Ovary (tissue), 9 donors: Measurements from ENCODE around the gene SH3PXD2B. TPM values are rescaled to one million over a fixed set of nuclear protein-coding genes. Genes with fewer than 3 reads are reported as not detected.

ENCODE experiments used
- DNase-seq, 5 donors: peaks; one replicate each; pipeline ENCODE4 v3.0.0-alpha.2; 2019 to 2020
- H3K27ac ChIP-seq, 2 donors: fragments of 200-600 bp; one replicate each; pipeline versions ENCODE4 v1.5.1 to v1.8.0; 2019 to 2022
- H3K27me3 ChIP-seq: fragments of 200-600 bp; one replicate; pipeline ENCODE4 v1.8.0; 2022
- H3K36me3 ChIP-seq: fragments of 200-600 bp; sonication (generic); one replicate; pipeline ENCODE4 v1.5.1; 2019
- H3K4me1 ChIP-seq: one replicate; pipeline ENCODE4 v1.8.1; 2013; ENCODE audit warnings: mild to moderate bottlenecking, moderate library complexity; ENCODE audit not compliant: insufficient read depth
- H3K4me3 ChIP-seq: fragments of 200-600 bp; sonication (generic); one replicate; pipeline ENCODE4 v1.5.1; 2017
- H3K9me3 ChIP-seq, 2 donors: fragments of 200-600 bp in 1 of 2; sonication (generic) in 1 of 2; one replicate each; pipeline versions ENCODE4 v1.5.1 to v1.8.1; 2013 to 2019; ENCODE audit warnings: mild to moderate bottlenecking in 1 of 2, moderate library complexity in 1 of 2
- EP300 ChIP-seq: sonication (generic); formaldehyde crosslinking; IDR thresholded peaks from one replicate; pipeline ENCODE4 v1.6.1; 2017; ENCODE audit warnings: antibody characterized with exemption
- POLR2A ChIP-seq: fragments of 450-650 bp; IDR thresholded peaks from one replicate; pipeline ENCODE4 v1.6.1; 2017; ENCODE audit warnings: antibody characterized with exemption, mild to moderate bottlenecking, moderate library complexity
- WGBS, 3 donors: extraction: QIAGEN DNeasy Blood & Tissue Kit in 1 of 3; methylation state at CpG; one replicate each; pipeline versions ENCODE4 v1.1.5 to v1.1.7; 2013 to 2017; 5-methylcytosine and 5-hydroxymethylcytosine counted together
- intact Hi-C, 4 donors: fragments of 100-400 bp; cut with DNase I; formaldehyde crosslinking; loops; one replicate each; pipeline versions ENCODE4 v1.11.0 to v1.15.1; 2022 to 2023
- polyA plus RNA-seq, 2 donors: library from polyadenylated mRNA; stranded (reverse); fragments of 200-250 nt in 1 of 2; fragments of 350-450 nt in 1 of 2; fragmentation: Illumina TruSeq in 1 of 2; extraction: RNeasy Lipid Tissue Mini Kit (QIAGEN cat#74804) in 1 of 2; gene quantifications; one replicate each; pipeline ENCODE4 v1.2.3, GENCODE V29; 2013 to 2014
- total RNA-seq, 7 donors: library from RNA; depleted of rRNA in 2 of 7; stranded (reverse); fragments of >200 nt in 2 of 7; fragmentation: NEBNext Ultra II Directional in 3 of 7; extraction: Animal tissue kit (Norgen Biotek cat#: 25700) in 3 of 7; gene quantifications; one replicate each; pipeline versions ENCODE4 v1.1.0 to v1.2.4, GENCODE V29; 2016 to 2023
- TF ChIP-seq, protein P1 (sequence below), 3 donors: fragments of 450-650 bp in 2 of 3; fragments of 200-600 bp in 1 of 3; IDR thresholded peaks; one replicate each; pipeline versions ENCODE4 v1.5.1 to v1.8.0; 2016 to 2022; ENCODE audit warnings: antibody characterized with exemption in 3 of 3, mild to moderate bottlenecking in 1 of 3
- donor health status: DM: no; HTN: no; CAD: no; lungs with moderate emphysema.
- donor health status: DM: no; HTN: no; CAD: no.
- donor health status: Bipolar disorder and iron deficiency.
- donor health status: DM: yes; HTN: yes; CAD: no.
- donor health status: DM: no; HTN: no; CAD: no.
- donor health status: DM: yes; HTN: yes; CAD: no.

The SH3PXD2B gene
- total and polyA plus RNA-seq, 9 donors: 13.0 to 71.8 (median 49.9) TPM

DNA sequence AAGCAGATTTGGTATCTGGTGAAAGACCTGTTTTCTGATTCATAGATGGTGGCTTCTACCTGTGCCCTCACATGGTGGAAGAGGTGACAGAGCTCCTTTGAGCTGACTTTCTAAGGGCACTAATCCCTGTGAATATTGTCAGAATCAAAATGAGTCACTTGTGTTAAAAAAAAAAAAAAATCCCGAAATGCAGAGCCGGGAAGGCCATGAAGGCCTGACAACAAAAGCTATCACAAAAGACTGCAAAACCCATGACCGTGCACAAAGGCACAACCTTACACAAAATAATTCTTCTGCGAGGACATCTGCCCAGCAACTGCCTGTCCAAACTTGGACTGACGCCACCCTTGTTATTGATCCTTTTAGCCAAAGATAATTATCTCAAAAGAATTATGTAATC lies 151.2 kb downstream of the SH3PXD2B start:
- Histone ChIP-seq H3K4me3 (no peak overlapping the region), H3K9me3 (no peaks in the 10 kb centered on the region), H3K27ac (no peak overlapping the region), H3K36me3 (no peaks in the 10 kb centered on the region), H3K27me3 (no peaks in the 10 kb centered on the region), H3K4me1 (no peaks in the 10 kb centered on the region)
- intact Hi-C loops: no loop called here
- TF ChIP-seq POLR2A (no peak), EP300 (no peak)
- TF ChIP-seq, protein P1, sequence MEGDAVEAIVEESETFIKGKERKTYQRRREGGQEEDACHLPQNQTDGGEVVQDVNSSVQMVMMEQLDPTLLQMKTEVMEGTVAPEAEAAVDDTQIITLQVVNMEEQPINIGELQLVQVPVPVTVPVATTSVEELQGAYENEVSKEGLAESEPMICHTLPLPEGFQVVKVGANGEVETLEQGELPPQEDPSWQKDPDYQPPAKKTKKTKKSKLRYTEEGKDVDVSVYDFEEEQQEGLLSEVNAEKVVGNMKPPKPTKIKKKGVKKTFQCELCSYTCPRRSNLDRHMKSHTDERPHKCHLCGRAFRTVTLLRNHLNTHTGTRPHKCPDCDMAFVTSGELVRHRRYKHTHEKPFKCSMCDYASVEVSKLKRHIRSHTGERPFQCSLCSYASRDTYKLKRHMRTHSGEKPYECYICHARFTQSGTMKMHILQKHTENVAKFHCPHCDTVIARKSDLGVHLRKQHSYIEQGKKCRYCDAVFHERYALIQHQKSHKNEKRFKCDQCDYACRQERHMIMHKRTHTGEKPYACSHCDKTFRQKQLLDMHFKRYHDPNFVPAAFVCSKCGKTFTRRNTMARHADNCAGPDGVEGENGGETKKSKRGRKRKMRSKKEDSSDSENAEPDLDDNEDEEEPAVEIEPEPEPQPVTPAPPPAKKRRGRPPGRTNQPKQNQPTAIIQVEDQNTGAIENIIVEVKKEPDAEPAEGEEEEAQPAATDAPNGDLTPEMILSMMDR (IDR thresholded peaks at IDR 0.05): no peak
- WGBS, 3 donors: 77 to 90% (median 89%) methylated on average over 5 of the region's 5 CpGs
- no peak for DNase-seq

DNA sequence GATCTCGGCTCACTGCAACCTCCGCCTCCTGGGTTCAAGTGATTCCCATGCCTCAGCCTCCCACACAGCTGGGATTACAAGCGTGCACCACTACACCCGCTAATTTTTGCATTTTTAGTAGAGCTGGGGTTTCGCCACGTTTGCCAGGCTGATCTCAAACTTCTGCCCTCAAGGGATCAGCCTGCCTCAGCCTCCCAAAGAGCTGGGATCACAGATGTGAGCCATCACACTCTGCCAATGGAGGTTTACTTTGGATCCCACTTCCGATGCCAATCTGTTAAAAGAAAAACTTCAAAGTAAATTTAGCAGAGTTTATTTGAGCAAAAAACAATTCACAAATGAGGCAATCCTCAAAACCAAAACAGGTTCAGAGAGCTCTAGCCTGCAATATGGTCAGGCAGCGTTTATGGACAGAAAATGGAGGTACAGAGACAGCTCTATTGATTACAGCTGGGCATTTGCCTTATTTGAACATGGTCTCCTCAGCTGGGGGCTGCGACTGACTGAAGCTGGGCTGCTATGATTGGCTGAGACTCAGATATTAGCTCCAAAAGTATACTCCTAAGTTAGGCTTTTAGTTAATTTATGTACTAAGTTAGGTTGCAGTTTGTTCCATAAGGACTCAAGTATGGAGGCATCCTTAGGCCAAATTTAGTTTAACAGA lies 152.1 kb downstream of the SH3PXD2B start:
- no peak for TF ChIP-seq POLR2A
- TF ChIP-seq EP300: no peak
- TF ChIP-seq, protein P1 (IDR thresholded peaks at IDR 0.05): no peak
- DNase-seq: no peak
- Histone ChIP-seq H3K4me1 (no peaks in the 10 kb centered on the region), H3K27me3 (no peaks in the 10 kb centered on the region), H3K4me3 (no peak overlapping the region), H3K36me3 (no peaks in the 10 kb centered on the region), H3K27ac (no peak overlapping the region), H3K9me3 (no peaks in the 10 kb centered on the region)
- WGBS, 3 donors: 49 to 50% (median 50%) methylated on average over 9 of the region's 9 CpGs
- intact Hi-C loops: no loop called here

DNA sequence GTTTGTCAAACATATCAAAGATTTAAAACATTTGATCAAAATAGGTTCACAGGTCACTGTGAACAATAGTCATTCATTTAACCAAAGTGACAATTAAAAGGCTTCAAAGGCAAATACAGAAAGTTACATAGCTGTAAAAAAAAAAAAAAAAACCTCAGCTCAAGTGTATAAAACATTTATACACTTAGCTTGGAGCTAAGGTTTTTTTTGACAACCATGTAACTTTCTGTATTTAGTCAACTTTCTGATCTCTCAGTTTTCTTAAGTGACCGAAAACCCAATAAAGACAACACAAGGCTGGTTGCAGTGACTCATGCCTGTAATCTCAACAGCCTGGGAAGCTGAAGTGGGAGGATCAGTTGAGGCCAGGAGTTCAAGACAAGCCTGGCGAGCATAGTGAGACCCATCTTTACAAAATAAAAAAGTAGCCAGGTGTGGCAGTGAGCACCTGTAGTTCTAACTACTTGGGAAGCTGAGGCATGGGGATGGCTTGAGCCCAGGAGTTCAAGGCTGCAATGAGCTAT lies 154.3 kb downstream of the SH3PXD2B start:
- Histone ChIP-seq H3K9me3 (no peaks in the 10 kb centered on the region), H3K4me1 (no peaks in the 10 kb centered on the region), H3K27me3 (no peaks in the 10 kb centered on the region), H3K36me3 (no peaks in the 10 kb centered on the region), H3K27ac (no peak overlapping the region), H3K4me3 (no peak overlapping the region)
- intact Hi-C loops: loop anchor here in 2 of 4 donors (10.0 kb wide), 2 partner anchors 195 to 385 kb away; no protein-coding TSS in a partner anchor
- WGBS, 3 donors: 29 to 38% (median 33%) methylated on average over 2 of the region's 2 CpGs
- TF ChIP-seq, protein P1 (IDR thresholded peaks at IDR 0.05): no peak
- no peak for TF ChIP-seq POLR2A
- no peak for TF ChIP-seq EP300
- DNase-seq: no peak

DNA sequence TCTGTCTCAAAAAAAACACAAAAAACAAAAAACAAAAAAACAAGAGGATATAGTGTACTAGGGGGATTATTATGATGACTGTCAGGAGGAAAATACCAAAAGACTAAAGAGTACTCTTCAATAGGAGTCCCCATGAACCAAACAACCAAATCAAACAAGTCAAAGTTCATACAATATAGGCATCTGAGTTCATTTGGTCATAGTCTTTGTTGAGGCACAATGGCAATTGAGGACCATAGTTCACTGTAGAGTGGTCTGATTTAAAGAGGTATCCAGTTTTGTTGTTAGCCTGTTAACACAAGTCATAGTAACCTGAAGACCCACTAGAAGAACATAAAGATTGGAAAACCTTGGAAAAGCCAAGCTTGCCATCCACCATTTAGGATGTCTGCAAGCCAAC lies 159.5 kb downstream of the SH3PXD2B start:
- no peaks in the 10 kb centered on the region for H3K9me3 ChIP-seq
- H3K36me3 ChIP-seq: no peaks in the 10 kb centered on the region
- H3K27ac ChIP-seq: no peak overlapping the region
- H3K4me1 ChIP-seq: no peaks in the 10 kb centered on the region
- intact Hi-C loops: loop anchor here in 3 of 4 donors (5.0 to 10.0 kb wide), 3 partner anchors 188 to 380 kb away; no protein-coding TSS in a partner anchor
- H3K4me3 ChIP-seq: no peak overlapping the region
- DNase-seq: no peak
- H3K27me3 ChIP-seq: no peaks in the 10 kb centered on the region
- TF ChIP-seq, protein P1 (IDR thresholded peaks at IDR 0.05): no peak
- TF ChIP-seq POLR2A: no peak
- TF ChIP-seq EP300: no peak
